ENCODE measurements around the gene SUSD1.

Gene SUSD1

DNA sequence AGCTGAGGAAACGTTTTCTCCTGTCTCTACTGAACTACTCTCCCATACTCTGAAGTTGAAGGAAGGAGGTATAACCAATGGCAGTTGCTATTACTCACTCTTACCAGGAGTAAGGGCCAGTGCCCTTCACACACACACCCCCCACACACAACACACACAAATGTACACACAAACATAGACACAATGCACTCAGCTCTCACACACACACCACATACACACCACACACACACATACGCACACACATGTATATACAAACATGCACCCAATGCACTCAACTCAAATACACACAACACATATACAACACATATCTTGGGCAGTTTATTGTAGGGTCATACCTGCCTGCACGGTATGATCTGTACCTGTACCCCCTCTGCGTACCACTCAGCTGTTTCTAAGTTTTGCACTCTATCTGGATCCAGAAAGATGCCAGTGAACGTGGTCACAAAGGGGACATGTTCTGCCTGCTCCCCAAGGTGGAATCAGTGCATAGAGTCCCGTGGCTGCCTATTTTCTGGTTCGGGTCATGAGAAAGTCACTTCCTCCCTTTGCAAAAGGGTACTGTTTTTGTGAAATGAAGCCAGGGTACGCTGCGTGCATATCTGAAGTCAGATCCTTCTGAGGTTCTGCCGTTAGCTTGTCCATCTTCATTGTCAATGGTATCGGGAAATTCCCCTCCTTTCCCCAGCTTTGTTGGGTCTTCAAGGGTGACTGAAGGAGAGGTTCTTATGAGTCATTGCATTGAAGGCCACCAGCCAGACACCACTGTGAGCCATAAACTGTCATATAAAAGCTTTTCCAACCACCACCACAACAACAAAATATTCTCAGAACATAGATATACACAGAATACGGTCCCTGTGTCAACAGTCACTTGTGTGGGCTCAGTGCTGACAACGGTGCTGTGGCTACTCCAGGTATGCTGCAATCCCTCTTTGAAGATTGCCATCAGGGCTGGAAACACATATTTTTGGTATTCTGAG, 146.6 kb downstream of the SUSD1 start:
- no peak for TF ChIP-seq SIN3A (IDR thresholded peaks at IDR 0.05; ENCODE audit: borderline replicate concordance, insufficient read depth, low read length)
- TF ChIP-seq FOXP2 (optimal IDR thresholded peaks at IDR 0.05; ENCODE audit: borderline replicate concordance, extremely low read depth, extremely low read length, insufficient read depth) = no peak
- TF ChIP-seq, protein P1, sequence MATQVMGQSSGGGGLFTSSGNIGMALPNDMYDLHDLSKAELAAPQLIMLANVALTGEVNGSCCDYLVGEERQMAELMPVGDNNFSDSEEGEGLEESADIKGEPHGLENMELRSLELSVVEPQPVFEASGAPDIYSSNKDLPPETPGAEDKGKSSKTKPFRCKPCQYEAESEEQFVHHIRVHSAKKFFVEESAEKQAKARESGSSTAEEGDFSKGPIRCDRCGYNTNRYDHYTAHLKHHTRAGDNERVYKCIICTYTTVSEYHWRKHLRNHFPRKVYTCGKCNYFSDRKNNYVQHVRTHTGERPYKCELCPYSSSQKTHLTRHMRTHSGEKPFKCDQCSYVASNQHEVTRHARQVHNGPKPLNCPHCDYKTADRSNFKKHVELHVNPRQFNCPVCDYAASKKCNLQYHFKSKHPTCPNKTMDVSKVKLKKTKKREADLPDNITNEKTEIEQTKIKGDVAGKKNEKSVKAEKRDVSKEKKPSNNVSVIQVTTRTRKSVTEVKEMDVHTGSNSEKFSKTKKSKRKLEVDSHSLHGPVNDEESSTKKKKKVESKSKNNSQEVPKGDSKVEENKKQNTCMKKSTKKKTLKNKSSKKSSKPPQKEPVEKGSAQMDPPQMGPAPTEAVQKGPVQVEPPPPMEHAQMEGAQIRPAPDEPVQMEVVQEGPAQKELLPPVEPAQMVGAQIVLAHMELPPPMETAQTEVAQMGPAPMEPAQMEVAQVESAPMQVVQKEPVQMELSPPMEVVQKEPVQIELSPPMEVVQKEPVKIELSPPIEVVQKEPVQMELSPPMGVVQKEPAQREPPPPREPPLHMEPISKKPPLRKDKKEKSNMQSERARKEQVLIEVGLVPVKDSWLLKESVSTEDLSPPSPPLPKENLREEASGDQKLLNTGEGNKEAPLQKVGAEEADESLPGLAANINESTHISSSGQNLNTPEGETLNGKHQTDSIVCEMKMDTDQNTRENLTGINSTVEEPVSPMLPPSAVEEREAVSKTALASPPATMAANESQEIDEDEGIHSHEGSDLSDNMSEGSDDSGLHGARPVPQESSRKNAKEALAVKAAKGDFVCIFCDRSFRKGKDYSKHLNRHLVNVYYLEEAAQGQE (IDR thresholded peaks at IDR 0.05; ENCODE audit: insufficient read depth in 1 of 2, low read depth in 2 of 2, low read length in 2 of 2) = no peak
- no peak for TF ChIP-seq TAF1 (IDR thresholded peaks at IDR 0.05; ENCODE audit: borderline replicate concordance, insufficient read depth, low read length)
- no peak for TF ChIP-seq POLR2AphosphoS5 (IDR thresholded peaks at IDR 0.05; ENCODE audit: low read depth, low read length)

DNA sequence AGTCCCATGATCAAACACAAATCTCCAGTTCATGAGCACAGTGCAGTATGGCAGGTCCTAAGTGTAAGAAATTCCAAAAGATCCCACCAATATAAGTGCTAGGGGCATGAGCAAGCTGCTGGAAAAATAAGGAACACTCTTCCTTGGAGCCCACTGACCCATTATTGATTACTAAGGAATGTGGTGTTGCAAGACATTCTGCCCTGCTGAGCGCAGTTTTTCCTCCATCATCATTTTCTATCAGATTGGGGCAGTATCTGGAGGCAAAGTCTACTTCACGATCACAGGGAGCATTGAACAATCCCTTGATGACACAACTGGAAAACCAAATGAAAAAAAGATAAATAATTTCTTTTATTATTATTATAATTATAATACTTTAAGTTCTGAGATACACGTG, 149.2 kb downstream of the SUSD1 start:
- TF ChIP-seq POLR2AphosphoS5 (IDR thresholded peaks at IDR 0.05; ENCODE audit: low read depth, low read length) = no peak
- TF ChIP-seq FOXP2 (optimal IDR thresholded peaks at IDR 0.05; ENCODE audit: borderline replicate concordance, extremely low read depth, extremely low read length, insufficient read depth) = no peak
- no peak for TF ChIP-seq SIN3A (IDR thresholded peaks at IDR 0.05; ENCODE audit: borderline replicate concordance, insufficient read depth, low read length)
- no peak for TF ChIP-seq TAF1 (IDR thresholded peaks at IDR 0.05; ENCODE audit: borderline replicate concordance, insufficient read depth, low read length)
- TF ChIP-seq, protein P1 (IDR thresholded peaks at IDR 0.05; ENCODE audit: insufficient read depth in 1 of 2, low read depth in 2 of 2, low read length in 2 of 2) = no peak

DNA sequence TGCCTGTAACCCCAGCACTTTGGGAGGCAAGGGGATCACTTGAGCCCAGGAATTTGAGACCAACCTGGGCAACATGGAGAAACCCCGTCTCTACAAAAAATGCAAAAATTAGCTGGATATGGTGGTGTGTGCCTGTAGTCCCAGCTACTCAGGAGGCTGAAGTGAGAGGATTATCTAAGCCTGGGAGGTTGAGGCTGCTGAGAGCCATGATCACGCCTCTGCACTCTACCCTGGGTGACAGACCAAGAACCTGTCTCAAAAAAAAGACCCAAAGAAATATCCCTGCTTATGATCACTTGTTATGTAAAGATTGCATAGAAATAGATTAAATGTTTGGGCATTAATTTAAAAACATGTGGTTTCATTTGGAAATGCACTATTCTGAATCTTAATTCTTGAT, 153.4 kb downstream of the SUSD1 start:
- TF ChIP-seq, protein P1 (IDR thresholded peaks at IDR 0.05; ENCODE audit: insufficient read depth in 1 of 2, low read depth in 2 of 2, low read length in 2 of 2) = no peak
- TF ChIP-seq POLR2AphosphoS5 (IDR thresholded peaks at IDR 0.05; ENCODE audit: low read depth, low read length) (no peak), TAF1 (IDR thresholded peaks at IDR 0.05; ENCODE audit: borderline replicate concordance, insufficient read depth, low read length) (no peak), SIN3A (IDR thresholded peaks at IDR 0.05; ENCODE audit: borderline replicate concordance, insufficient read depth, low read length) (no peak), FOXP2 (optimal IDR thresholded peaks at IDR 0.05; ENCODE audit: borderline replicate concordance, extremely low read depth, extremely low read length, insufficient read depth) (no peak)

DNA sequence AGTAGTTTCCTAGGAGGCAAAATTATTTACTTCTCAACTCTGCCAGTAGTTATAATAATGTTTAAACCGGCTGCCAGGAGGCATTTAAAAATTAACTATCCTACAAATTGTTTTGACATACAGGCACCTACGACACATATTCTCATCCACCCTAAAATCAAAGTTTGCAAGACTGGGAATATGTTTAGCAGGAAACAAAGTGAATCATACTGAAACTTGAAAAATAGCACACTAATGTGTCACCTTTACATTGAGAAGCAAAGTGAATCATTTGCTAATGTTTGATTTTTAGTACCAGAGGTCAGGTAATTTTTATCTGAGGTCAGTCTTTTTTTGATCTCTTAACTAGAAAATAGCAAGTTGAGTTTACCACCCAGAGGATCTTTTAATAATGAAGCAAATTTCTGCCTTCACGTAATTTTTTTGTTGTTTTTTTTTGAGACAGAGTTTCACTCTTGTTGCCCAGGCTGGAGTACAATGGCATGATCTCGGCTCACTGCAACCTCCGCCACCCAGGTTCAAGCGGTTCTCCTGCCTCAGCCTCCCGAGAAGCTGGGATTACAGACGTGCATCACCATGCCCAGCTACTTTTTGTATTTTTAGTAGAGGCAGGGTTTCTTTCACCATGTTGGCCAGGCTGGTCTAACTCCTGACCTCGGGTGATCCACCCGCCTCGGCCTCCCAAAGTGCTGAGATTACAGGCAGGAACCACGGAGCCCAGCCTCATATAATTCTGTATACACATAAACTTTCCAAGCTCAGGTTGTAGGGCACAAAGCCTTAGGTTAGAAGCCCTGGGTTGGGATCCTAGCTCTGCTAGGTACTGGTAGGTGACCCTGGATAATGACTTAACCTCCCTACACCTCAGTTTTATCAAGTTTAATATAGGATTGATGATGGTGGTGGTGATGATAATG, 154.2 kb downstream of the SUSD1 start:
- TF ChIP-seq SIN3A (IDR thresholded peaks at IDR 0.05; ENCODE audit: borderline replicate concordance, insufficient read depth, low read length) (no peak), POLR2AphosphoS5 (IDR thresholded peaks at IDR 0.05; ENCODE audit: low read depth, low read length) (no peak), TAF1 (IDR thresholded peaks at IDR 0.05; ENCODE audit: borderline replicate concordance, insufficient read depth, low read length) (no peak), FOXP2 (optimal IDR thresholded peaks at IDR 0.05; ENCODE audit: borderline replicate concordance, extremely low read depth, extremely low read length, insufficient read depth) (no peak)
- TF ChIP-seq, protein P1 (IDR thresholded peaks at IDR 0.05; ENCODE audit: insufficient read depth in 1 of 2, low read depth in 2 of 2, low read length in 2 of 2) = no peak

Measured in PFSK-1 (cell line).